ENCODE data around the gene HOMER3. TPM values are rescaled to one million over a fixed set of nuclear protein-coding genes. Genes with fewer than 3 reads are reported as not detected.

HOMER3 gene
- total and polyA plus RNA-seq, 9 of the 15 experiments (the other 6 are each of a cell fraction or from before 2014, with no cell fraction given) = 1.3 to 5.1 (median 3.7) TPM; not detected in 2

- Histone ChIP-seq H4K20me1 (replicated peaks; ENCODE audit: control insufficient read depth, insufficient read depth, low read length) (no peaks in the 10 kb centered on the region; the same call in none of the 2 replicates), H3K36me3 (ENCODE audit: control insufficient read depth, insufficient read depth, low read length) (no peaks in the 10 kb centered on the region), H3K27me3 (ENCODE audit: control insufficient read depth in 2 of 2, insufficient read depth in 2 of 2, low read length in 2 of 2) (peaks cover 0 to 21% of the 10 kb centered on the region in 2 experiments; a peak in 1 of 5 replicates), H3K9me3 (replicated peaks; ENCODE audit: control insufficient read depth, insufficient read depth, low read depth, low read length) (no peaks in the 10 kb centered on the region), H3K4me2 (ENCODE audit: insufficient read depth, low read length) (no peak overlapping the region), H3K27ac (ENCODE audit: extremely low read depth, low read depth, low read length) (no peak overlapping the region), H3K9ac (ENCODE audit: insufficient read depth in 1 of 2, low read depth in 2 of 2, low read length in 2 of 2) (peak overlapping the region in 1 of 2 experiments; percentile 56; a peak in 2 of 4 replicates), H3K4me1 (replicated peaks in 1 of 2; ENCODE audit: control insufficient read depth in 2 of 2, insufficient read depth in 2 of 2, low read length in 2 of 2) (peaks cover 0 to 8% of the 10 kb centered on the region in 2 experiments; a peak in 2 of 5 replicates), H3K4me3 (no peak overlapping the region), H2AFZ (ENCODE audit: low read depth, low read length) (no peak overlapping the region), H3K79me2 (ENCODE audit: control insufficient read depth, insufficient read depth, low read length) (no peaks in the 10 kb centered on the region), H3K9me1 (ENCODE audit: control insufficient read depth, insufficient read depth, low read length) (no peaks in the 10 kb centered on the region)
- POLR2A ChIA-PET = interaction anchor here (0.9 kb wide), 1 partner anchor 8 kb away, joined by 4 read pairs; no protein-coding TSS in a partner anchor
- peak; percentile 51 for TF ChIP-seq RBM25 (IDR thresholded peaks at IDR 0.05; ENCODE audit: low read depth, low read length, severe bottlenecking)
- TF ChIP-seq E2F5 (CRISPR knock-in tag; IDR thresholded peaks at IDR 0.05) = no peak
- TF ChIP-seq JUN (IDR thresholded peaks at IDR 0.05; ENCODE audit: borderline replicate concordance, low read depth, low read length) = no peak
- no peak for TF ChIP-seq JUN (CRISPR knock-in tag; IDR thresholded peaks at IDR 0.05; ENCODE audit: borderline replicate concordance)
- no peak for TF ChIP-seq ZNF280B (CRISPR knock-in tag; IDR thresholded peaks at IDR 0.05)
- TF ChIP-seq NEUROD1 (IDR thresholded peaks at IDR 0.05; ENCODE audit: borderline replicate concordance, low read depth, low read length, partially characterized antibody) = no peak
- no peak for TF ChIP-seq NCOR1 (IDR thresholded peaks at IDR 0.05)
- TF ChIP-seq PTBP1 (IDR thresholded peaks at IDR 0.05; ENCODE audit: low read depth, low read length) = no peak
- no peak for TF ChIP-seq RNF2 (IDR thresholded peaks at IDR 0.05)
- peak; percentile 22; the same call in 1 of the 2 replicates for TF ChIP-seq USF1 (CRISPR knock-in tag; IDR thresholded peaks at IDR 0.05)
- FAIRE-seq (no peak), DNase-seq (ENCODE audit: extremely low read depth in 1 of 4, low spot score in 3 of 4) (no peak), ATAC-seq (peak; percentile 24; the same call in 2 of the 3 replicates)
- CTCF ChIA-PET (ENCODE audit: low intra/inter-chr PET ratio) = no interaction called here
- intact Hi-C loops (cut with micrococcal nuclease) = no loop called here
- BruUV-seq (replicated peaks) = no TSS peak
- 17% methylated on average over 15 of the region's 15 CpGs for WGBS (ENCODE audit: insufficient coverage, low coverage, missing lambda C conversion rate)
- in situ Hi-C loops (cut with MboI) = no loop called here
Observed at GRCh38 chr19:18948075-18948975, 7.3 kb upstream of the HOMER3 start.
